Progenitor cell of endocrine pancreas (in vitro differentiated cells): ENCODE data around the gene C2CD4C. TPM values are rescaled to one million over a fixed set of nuclear protein-coding genes. Genes with fewer than 3 reads are reported as not detected.

Experiments
- DNase-seq: peaks from one replicate; pipeline ENCODE4 v3.0.0; 2021; ENCODE audit warnings: low spot score; ENCODE audit not compliant: unreplicated experiment
- H3K27ac Mint-ChIP-seq: 2 replicates; pipeline ENCODE4 v1.8.0; 2021; ENCODE audit warnings: mild to moderate bottlenecking, moderate library complexity, mixed read lengths
- H3K27me3 Mint-ChIP-seq: 2 replicates; pipeline ENCODE4 v1.8.0; 2021; ENCODE audit warnings: mixed read lengths
- H3K36me3 Mint-ChIP-seq: 2 replicates; pipeline ENCODE4 v1.8.0; 2022; ENCODE audit warnings: mixed read lengths; ENCODE audit not compliant: insufficient read depth
- H3K4me1 Mint-ChIP-seq: 2 replicates; pipeline ENCODE4 v1.8.0; 2021; ENCODE audit warnings: low read depth, mixed read lengths
- H3K4me3 Mint-ChIP-seq: 2 replicates; pipeline ENCODE4 v1.8.0; 2021; ENCODE audit warnings: low read depth, mild to moderate bottlenecking, moderate library complexity, mixed read lengths
- H3K9me3 Mint-ChIP-seq: 2 replicates; pipeline ENCODE4 v1.8.0; 2021; ENCODE audit warnings: low read depth, mixed read lengths
- total RNA-seq: library from RNA; stranded (reverse); gene quantifications from 2 replicates; pipeline ENCODE4 v1.2.1, GENCODE V29; 2021
- TF ChIP-seq, protein P1 (sequence below): fragments of 200-600 bp; sonication (generic); IDR thresholded peaks from one replicate; pipeline ENCODE4 v1.5.0; 2021; ENCODE audit warnings: antibody characterized with exemption, mild to moderate bottlenecking; ENCODE audit not compliant: unreplicated experiment

The C2CD4C gene
- total RNA-seq, 1 donor from 2014 or later, result 13.8 TPM

DNA sequence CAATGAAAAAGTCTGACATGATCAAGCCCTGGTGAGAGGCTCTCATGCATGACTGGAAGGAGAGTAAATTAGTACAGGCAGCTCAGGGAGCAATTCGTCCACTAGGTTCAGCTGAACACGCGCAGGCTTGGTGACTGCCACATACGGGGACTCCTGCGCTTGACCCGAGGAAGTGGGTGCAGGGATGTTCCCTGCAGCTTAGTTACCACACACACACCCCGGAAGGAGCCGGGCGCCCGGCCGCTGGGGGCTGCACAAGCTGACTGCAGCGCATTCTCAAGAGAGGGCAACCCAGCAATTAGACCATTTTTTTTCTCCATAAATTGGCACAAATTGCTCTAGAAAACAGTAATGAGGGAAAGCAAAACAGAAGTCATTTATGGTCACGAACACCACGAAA, 41.4 kb downstream of the C2CD4C start:
- DNase-seq, result no peak
- H3K36me3 Mint-ChIP-seq, result no peaks in the 10 kb centered on the region
- H3K4me3 Mint-ChIP-seq, result no peak overlapping the region
- H3K27ac Mint-ChIP-seq, result no peak overlapping the region
- peaks cover 48% of the 10 kb centered on the region for H3K27me3 Mint-ChIP-seq
- H3K4me1 Mint-ChIP-seq, result no peaks in the 10 kb centered on the region
- H3K9me3 Mint-ChIP-seq, result no peaks in the 10 kb centered on the region
- TF ChIP-seq, protein P1, sequence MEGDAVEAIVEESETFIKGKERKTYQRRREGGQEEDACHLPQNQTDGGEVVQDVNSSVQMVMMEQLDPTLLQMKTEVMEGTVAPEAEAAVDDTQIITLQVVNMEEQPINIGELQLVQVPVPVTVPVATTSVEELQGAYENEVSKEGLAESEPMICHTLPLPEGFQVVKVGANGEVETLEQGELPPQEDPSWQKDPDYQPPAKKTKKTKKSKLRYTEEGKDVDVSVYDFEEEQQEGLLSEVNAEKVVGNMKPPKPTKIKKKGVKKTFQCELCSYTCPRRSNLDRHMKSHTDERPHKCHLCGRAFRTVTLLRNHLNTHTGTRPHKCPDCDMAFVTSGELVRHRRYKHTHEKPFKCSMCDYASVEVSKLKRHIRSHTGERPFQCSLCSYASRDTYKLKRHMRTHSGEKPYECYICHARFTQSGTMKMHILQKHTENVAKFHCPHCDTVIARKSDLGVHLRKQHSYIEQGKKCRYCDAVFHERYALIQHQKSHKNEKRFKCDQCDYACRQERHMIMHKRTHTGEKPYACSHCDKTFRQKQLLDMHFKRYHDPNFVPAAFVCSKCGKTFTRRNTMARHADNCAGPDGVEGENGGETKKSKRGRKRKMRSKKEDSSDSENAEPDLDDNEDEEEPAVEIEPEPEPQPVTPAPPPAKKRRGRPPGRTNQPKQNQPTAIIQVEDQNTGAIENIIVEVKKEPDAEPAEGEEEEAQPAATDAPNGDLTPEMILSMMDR, result no peak

DNA sequence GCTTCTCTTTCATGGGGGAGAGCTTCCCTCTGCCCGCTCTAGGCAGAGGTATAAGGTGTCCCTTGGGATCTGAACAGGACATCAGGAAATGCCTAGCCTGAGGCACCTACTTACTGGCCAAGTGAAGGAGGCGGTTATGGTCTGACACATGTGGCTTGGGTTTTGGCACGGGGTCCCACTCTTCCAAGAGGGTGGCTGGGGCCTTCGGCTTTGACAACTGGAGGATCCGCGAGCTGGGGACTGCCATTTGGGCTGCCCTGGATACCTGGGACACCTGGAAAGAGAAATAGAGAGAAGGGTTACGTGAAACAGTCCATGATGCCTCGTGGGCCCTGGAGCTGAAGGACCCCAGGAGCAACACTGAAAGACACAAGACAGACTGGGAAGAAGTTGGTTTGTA, 42.0 kb downstream of the C2CD4C start:
- TF ChIP-seq, protein P1, result no peak
- Mint-ChIP-seq H3K27ac (no peak overlapping the region), H3K4me3 (no peak overlapping the region), H3K36me3 (no peaks in the 10 kb centered on the region), H3K4me1 (no peaks in the 10 kb centered on the region), H3K27me3 (peaks cover 47% of the 10 kb centered on the region), H3K9me3 (no peaks in the 10 kb centered on the region)
- no peak for DNase-seq

DNA sequence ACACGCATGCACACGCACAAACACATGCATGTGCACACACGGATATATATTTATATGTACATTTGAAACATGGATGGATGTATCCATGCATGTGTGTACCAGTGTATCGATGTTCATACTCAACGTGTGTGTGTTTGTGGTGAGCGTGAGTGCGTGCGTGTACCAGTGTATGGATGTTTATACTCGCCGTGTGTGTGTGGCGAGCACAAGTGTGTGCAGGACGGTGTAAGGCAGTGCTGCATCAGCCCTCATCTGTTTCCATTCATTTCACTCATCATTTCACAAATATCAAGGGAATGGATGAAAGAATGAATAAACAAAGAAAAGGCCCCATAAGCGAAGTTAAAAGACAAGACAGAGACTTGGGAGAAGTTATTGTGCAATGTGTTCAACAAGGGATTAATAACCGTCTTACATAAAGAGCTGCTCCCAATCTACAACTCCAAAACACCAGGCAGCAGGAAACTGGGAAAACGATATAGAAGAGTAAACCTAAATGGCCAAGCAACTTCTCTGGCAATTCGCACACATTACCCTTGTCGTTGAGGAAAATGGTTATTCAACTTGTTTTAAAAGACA, 42.7 kb downstream of the C2CD4C start:
- H3K9me3 Mint-ChIP-seq, result no peaks in the 10 kb centered on the region
- peaks cover 40% of the 10 kb centered on the region for H3K27me3 Mint-ChIP-seq
- H3K4me3 Mint-ChIP-seq, result no peak overlapping the region
- TF ChIP-seq, protein P1, result no peak
- no peaks in the 10 kb centered on the region for H3K36me3 Mint-ChIP-seq
- H3K27ac Mint-ChIP-seq, result no peak overlapping the region
- DNase-seq, result no peak
- H3K4me1 Mint-ChIP-seq, result no peaks in the 10 kb centered on the region

DNA sequence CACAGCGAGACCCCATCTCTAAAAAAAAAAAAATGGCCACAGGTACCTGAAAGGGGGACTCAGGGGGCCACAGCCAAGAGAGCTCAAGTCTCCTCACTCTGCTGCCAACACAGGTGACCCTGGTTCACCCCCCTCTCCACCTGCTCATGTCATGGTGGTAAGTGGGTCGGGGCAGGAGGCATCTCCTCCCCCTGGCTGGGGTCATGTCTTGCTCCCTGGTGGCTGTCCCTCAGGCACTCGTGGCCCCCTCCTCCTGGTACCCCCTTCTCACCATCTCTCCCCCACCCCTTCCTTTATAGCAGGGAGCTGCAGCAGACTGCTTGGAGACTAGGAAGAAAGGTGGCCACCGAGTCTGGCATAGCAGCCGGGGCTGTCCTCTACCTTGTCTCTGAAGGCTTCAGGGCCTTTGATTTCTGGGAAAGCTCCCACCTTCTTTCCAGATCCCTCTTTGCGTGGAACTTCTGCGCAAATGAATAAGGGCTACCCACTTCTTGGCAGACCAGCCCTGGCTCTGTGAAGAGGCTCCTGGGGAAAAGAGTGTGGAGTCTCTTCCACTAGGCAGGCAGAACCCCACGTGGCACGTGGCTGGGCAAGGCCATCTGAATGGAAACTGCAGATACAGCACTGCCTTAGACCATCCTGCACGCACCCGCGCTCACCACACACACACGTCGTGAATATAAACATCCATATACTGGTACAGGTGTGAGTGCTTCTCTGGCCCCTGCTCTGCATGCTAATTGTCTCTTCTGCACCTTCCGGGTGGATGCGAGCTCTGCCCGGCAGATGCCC, 44.3 kb downstream of the C2CD4C start:
- no peak for DNase-seq
- H3K4me1 Mint-ChIP-seq, result no peaks in the 10 kb centered on the region
- no peaks in the 10 kb centered on the region for H3K36me3 Mint-ChIP-seq
- TF ChIP-seq, protein P1, result no peak
- no peak overlapping the region for H3K27ac Mint-ChIP-seq
- no peak overlapping the region for H3K4me3 Mint-ChIP-seq
- H3K9me3 Mint-ChIP-seq, result no peaks in the 10 kb centered on the region
- H3K27me3 Mint-ChIP-seq, result peaks cover 39% of the 10 kb centered on the region

DNA sequence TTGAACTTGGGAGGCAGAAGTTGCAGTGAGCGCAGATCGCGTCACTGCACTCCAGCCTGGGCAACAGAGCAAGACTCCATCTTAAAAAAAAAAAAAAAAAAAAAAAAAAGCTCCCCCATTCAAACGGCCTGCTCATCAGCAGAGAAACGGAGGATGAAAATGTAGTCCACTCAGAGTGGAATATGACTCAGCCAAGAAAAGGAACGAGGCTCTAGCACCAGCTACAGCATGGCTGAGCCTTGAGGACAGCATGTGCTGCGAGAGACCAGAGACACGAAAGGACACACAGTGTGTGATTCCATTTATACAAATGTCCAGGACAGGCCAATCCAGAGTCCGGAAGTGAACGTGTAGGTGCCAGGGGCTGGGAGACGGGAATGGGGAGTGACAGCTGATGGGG, 46.3 kb downstream of the C2CD4C start:
- Mint-ChIP-seq H3K4me1 (no peaks in the 10 kb centered on the region), H3K36me3 (no peaks in the 10 kb centered on the region), H3K27me3 (peaks cover 28% of the 10 kb centered on the region), H3K27ac (no peak overlapping the region), H3K9me3 (no peaks in the 10 kb centered on the region), H3K4me3 (no peak overlapping the region)
- TF ChIP-seq, protein P1, result no peak
- no peak for DNase-seq
